ENCODE measurements around the gene PDCD2. TPM values are rescaled to one million over a fixed set of nuclear protein-coding genes. Genes with fewer than 3 reads are reported as not detected.

The PDCD2 gene
- total and polyA plus RNA-seq, 2 experiments from 2014 or later, result 145 to 181 TPM

DNA sequence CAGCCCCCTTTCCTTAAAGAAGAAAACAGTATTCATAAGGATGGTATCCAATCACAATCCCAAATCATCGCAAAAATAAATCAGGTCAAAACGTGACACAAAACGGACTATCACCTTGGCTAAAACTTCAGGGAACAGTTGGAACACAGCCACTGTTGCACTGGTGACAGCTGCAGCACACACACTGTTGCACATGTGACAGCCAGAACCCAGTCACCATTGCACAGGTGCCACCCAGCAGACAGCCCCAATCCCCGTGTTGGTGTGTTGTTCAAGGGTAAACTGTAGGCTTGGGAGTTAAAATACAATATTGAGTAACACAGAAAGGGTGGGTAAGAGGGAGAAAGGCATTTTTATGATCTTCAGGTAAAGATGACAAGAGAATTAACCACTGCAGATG lies 47.1 kb downstream of the PDCD2 start:
- H3K36me3 ChIP-seq (ENCODE audit: insufficient read depth), result peaks cover 40% of the 10 kb centered on the region; the same call in 1 of the 2 replicates
- Mint-ChIP-seq H3K27me3 (ENCODE audit: insufficient read depth, low read depth, poor library complexity) (no peaks in the 10 kb centered on the region), H3K4me3 (no peak overlapping the region), H3K4me1 (no peaks in the 10 kb centered on the region), H3K9me3 (no peaks in the 10 kb centered on the region), H3K27ac (no peak overlapping the region), H3K36me3 (ENCODE audit: low read depth) (peaks cover 84% of the 10 kb centered on the region)
- H3K9me2 ChIP-seq (ENCODE audit: insufficient read depth), result no peaks in the 10 kb centered on the region
- no peak overlapping the region for H3K4me3 ChIP-seq
- H3K4me1 ChIP-seq (ENCODE audit: insufficient read depth), result no peaks in the 10 kb centered on the region
- H3K27ac ChIP-seq (ENCODE audit: low read depth), result no peak overlapping the region
- peaks cover 39% of the 10 kb centered on the region for H3K79me2 ChIP-seq (replicated peaks; ENCODE audit: insufficient read depth)
- H3K27me3 ChIP-seq (ENCODE audit: insufficient read depth), result no peaks in the 10 kb centered on the region
- ATAC-seq (no peak), DNase-seq (ENCODE audit: low spot score) (no peak)
- H2AFZ ChIP-seq, result no peak overlapping the region
- TF ChIP-seq JUNB (IDR thresholded peaks at IDR 0.05; ENCODE audit: unreplicated experiment) (no peak), EZH2phosphoT487 (IDR thresholded peaks at IDR 0.05; ENCODE audit: unreplicated experiment) (no peak), POLR2AphosphoS5 (IDR thresholded peaks at IDR 0.05; ENCODE audit: low read depth) (no peak), NANOG (IDR thresholded peaks at IDR 0.05; ENCODE audit: borderline replicate concordance) (no peak), STAT1 (IDR thresholded peaks at IDR 0.05; ENCODE audit: unreplicated experiment) (no peak), EZH2 (IDR thresholded peaks at IDR 0.05; ENCODE audit: low read depth, unreplicated experiment) (no peak), ZNF114 (CRISPR knock-in tag; IDR thresholded peaks at IDR 0.05) (no peak), ETS1 (IDR thresholded peaks at IDR 0.05) (no peak)
- peaks cover 12% of the 10 kb centered on the region; the same call in 1 of the 2 replicates for H4K20me1 ChIP-seq (replicated peaks; ENCODE audit: insufficient read depth)
- no peak overlapping the region for H3K4me2 ChIP-seq
- H3F3A ChIP-seq (replicated peaks; ENCODE audit: low read depth), result no peaks in the 10 kb centered on the region

- no peaks in the 10 kb centered on the region for H3K9me3 Mint-ChIP-seq
- no peak overlapping the region for H2AFZ ChIP-seq
- no peaks in the 10 kb centered on the region for H3K27me3 Mint-ChIP-seq (ENCODE audit: insufficient read depth, low read depth, poor library complexity)
- peaks cover 80% of the 10 kb centered on the region for H3K36me3 Mint-ChIP-seq (ENCODE audit: low read depth)
- H3K27ac Mint-ChIP-seq, result no peak overlapping the region
- peaks cover 33% of the 10 kb centered on the region for H3K79me2 ChIP-seq (replicated peaks; ENCODE audit: insufficient read depth)
- no peak overlapping the region for H3K4me3 Mint-ChIP-seq
- no peaks in the 10 kb centered on the region for H3F3A ChIP-seq (replicated peaks; ENCODE audit: low read depth)
- H3K9me2 ChIP-seq (ENCODE audit: insufficient read depth), result no peaks in the 10 kb centered on the region
- H3K27ac ChIP-seq (ENCODE audit: low read depth), result no peak overlapping the region
- ATAC-seq, result no peak
- peaks cover 40% of the 10 kb centered on the region; the same call in 1 of the 2 replicates for H3K36me3 ChIP-seq (ENCODE audit: insufficient read depth)
- peaks cover 12% of the 10 kb centered on the region; the same call in 1 of the 2 replicates for H4K20me1 ChIP-seq (replicated peaks; ENCODE audit: insufficient read depth)
- H3K4me3 ChIP-seq, result no peak overlapping the region
- H3K27me3 ChIP-seq (ENCODE audit: insufficient read depth), result no peaks in the 10 kb centered on the region
- H3K4me1 Mint-ChIP-seq, result no peaks in the 10 kb centered on the region
- H3K4me1 ChIP-seq (ENCODE audit: insufficient read depth), result no peaks in the 10 kb centered on the region
- DNase-seq (ENCODE audit: low spot score), result no peak
- no peak overlapping the region for H3K4me2 ChIP-seq
- TF ChIP-seq JUNB (IDR thresholded peaks at IDR 0.05; ENCODE audit: unreplicated experiment), result no peak
- TF ChIP-seq, protein P1, sequence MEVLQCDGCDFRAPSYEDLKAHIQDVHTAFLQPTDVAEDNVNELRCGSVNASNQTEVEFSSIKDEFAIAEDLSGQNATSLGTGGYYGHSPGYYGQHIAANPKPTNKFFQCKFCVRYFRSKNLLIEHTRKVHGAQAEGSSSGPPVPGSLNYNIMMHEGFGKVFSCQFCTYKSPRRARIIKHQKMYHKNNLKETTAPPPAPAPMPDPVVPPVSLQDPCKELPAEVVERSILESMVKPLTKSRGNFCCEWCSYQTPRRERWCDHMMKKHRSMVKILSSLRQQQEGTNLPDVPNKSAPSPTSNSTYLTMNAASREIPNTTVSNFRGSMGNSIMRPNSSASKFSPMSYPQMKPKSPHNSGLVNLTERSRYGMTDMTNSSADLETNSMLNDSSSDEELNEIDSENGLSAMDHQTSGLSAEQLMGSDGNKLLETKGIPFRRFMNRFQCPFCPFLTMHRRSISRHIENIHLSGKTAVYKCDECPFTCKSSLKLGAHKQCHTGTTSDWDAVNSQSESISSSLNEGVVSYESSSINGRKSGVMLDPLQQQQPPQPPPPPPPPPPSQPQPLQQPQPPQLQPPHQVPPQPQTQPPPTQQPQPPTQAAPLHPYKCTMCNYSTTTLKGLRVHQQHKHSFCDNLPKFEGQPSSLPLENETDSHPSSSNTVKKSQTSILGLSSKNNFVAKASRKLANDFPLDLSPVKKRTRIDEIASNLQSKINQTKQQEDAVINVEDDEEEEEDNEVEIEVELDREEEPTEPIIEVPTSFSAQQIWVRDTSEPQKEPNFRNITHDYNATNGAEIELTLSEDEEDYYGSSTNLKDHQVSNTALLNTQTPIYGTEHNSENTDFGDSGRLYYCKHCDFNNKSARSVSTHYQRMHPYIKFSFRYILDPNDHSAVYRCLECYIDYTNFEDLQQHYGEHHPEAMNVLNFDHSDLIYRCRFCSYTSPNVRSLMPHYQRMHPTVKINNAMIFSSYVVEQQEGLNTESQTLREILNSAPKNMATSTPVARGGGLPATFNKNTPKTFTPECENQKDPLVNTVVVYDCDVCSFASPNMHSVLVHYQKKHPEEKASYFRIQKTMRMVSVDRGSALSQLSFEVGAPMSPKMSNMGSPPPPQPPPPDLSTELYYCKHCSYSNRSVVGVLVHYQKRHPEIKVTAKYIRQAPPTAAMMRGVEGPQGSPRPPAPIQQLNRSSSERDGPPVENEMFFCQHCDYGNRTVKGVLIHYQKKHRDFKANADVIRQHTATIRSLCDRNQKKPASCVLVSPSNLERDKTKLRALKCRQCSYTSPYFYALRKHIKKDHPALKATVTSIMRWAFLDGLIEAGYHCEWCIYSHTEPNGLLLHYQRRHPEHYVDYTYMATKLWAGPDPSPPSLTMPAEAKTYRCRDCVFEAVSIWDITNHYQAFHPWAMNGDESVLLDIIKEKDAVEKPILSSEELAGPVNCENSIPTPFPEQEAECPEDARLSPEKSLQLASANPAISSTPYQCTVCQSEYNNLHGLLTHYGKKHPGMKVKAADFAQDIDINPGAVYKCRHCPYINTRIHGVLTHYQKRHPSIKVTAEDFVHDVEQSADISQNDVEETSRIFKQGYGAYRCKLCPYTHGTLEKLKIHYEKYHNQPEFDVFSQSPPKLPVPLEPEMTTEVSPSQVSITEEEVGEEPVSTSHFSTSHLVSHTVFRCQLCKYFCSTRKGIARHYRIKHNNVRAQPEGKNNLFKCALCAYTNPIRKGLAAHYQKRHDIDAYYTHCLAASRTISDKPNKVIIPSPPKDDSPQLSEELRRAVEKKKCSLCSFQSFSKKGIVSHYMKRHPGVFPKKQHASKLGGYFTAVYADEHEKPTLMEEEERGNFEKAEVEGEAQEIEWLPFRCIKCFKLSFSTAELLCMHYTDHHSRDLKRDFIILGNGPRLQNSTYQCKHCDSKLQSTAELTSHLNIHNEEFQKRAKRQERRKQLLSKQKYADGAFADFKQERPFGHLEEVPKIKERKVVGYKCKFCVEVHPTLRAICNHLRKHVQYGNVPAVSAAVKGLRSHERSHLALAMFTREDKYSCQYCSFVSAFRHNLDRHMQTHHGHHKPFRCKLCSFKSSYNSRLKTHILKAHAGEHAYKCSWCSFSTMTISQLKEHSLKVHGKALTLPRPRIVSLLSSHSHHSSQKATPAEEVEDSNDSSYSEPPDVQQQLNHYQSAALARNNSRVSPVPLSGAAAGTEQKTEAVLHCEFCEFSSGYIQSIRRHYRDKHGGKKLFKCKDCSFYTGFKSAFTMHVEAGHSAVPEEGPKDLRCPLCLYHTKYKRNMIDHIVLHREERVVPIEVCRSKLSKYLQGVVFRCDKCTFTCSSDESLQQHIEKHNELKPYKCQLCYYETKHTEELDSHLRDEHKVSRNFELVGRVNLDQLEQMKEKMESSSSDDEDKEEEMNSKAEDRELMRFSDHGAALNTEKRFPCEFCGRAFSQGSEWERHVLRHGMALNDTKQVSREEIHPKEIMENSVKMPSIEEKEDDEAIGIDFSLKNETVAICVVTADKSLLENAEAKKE (CRISPR knock-in tag; IDR thresholded peaks at IDR 0.05), result no peak
- no peak for TF ChIP-seq CREB1 (CRISPR knock-in tag; IDR thresholded peaks at IDR 0.05; ENCODE audit: low read depth)
- TF ChIP-seq EZH2 (IDR thresholded peaks at IDR 0.05; ENCODE audit: low read depth, unreplicated experiment), result no peak
- TF ChIP-seq ZNF114 (CRISPR knock-in tag; IDR thresholded peaks at IDR 0.05), result no peak
- TF ChIP-seq, protein P2, sequence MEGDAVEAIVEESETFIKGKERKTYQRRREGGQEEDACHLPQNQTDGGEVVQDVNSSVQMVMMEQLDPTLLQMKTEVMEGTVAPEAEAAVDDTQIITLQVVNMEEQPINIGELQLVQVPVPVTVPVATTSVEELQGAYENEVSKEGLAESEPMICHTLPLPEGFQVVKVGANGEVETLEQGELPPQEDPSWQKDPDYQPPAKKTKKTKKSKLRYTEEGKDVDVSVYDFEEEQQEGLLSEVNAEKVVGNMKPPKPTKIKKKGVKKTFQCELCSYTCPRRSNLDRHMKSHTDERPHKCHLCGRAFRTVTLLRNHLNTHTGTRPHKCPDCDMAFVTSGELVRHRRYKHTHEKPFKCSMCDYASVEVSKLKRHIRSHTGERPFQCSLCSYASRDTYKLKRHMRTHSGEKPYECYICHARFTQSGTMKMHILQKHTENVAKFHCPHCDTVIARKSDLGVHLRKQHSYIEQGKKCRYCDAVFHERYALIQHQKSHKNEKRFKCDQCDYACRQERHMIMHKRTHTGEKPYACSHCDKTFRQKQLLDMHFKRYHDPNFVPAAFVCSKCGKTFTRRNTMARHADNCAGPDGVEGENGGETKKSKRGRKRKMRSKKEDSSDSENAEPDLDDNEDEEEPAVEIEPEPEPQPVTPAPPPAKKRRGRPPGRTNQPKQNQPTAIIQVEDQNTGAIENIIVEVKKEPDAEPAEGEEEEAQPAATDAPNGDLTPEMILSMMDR (conservative IDR thresholded peaks at IDR 0.05; ENCODE audit: low read depth in 2 of 2), result no peak
- no peak for TF ChIP-seq ETS1 (IDR thresholded peaks at IDR 0.05)
- no peak for TF ChIP-seq NANOG (IDR thresholded peaks at IDR 0.05; ENCODE audit: borderline replicate concordance)
- no peak for TF ChIP-seq STAT1 (IDR thresholded peaks at IDR 0.05; ENCODE audit: unreplicated experiment)
Measured at GRCh38 chr6:170536671-170537070, 47.8 kb downstream of the PDCD2 start.
